Fibroblast of lung (primary cell): ENCODE measurements around the gene EWSR1.

ENCODE experiments used
- CTCF ChIP-seq, 2 donors: IDR thresholded peaks in 1 of 2; conservative IDR thresholded peaks in 1 of 2; 1 replicate in 1 of 2; 2 replicates in 1 of 2; pipeline ENCODE4 v1.5.1; 2011 to 2012; ENCODE audit warnings: low read length in 2 of 2, control low read depth in 1 of 2, inconsistent platforms in 1 of 2, low read depth in 1 of 2, mild to moderate bottlenecking in 1 of 2
- EZH2 ChIP-seq: IDR thresholded peaks from 2 replicates; pipeline ENCODE4 v1.5.1; 2012; ENCODE audit warnings: low read length, control low read depth, mild to moderate bottlenecking; ENCODE audit errors: missing control alignments

- TF ChIP-seq CTCF (conservative IDR thresholded peaks at IDR 0.05 in 1 of 2, IDR thresholded peaks at IDR 0.05 in 1 of 2; ENCODE audit: low read depth in 1 of 2, low read length in 2 of 2) (no peak), EZH2 (no peak)
Observed at GRCh38 chr22:29335656-29336055, 67.6 kb downstream of the EWSR1 start.
